IMR-90 (cell line): ENCODE measurements around the gene TNRC6B. TPM values are rescaled to one million over a fixed set of nuclear protein-coding genes. Genes with fewer than 3 reads are reported as not detected.

ENCODE experiments used
- ATAC-seq: fragments of 200-7000 bp; cut with Tn5 transposase; 2 replicates; pipeline ENCODE4 v1.9.1; 2020; ENCODE audit warnings: low read depth, mild to moderate bottlenecking, moderate library complexity
- BruUV-seq: library from RNA; stranded (reverse); fragments of 400-500 nt; replicated peaks from 2 replicates; lab custom pipeline; 2021; lab: Mats Ljungman, UMichigan
- CTCF ChIA-PET: fragments of 300-600 bp; formaldehyde crosslinking; extraction: SDS; loops from one replicate; lab custom pipeline; 2021; ENCODE audit warnings: antibody characterized with exemption; lab: Yijun Ruan, JAX
- POLR2A ChIA-PET: fragments of 300-600 bp; sonication (Branson Sonifier 250); formaldehyde crosslinking; loops from one replicate; lab custom pipeline; 2022; ENCODE audit warnings: antibody characterized with exemption; ENCODE audit not compliant: unreplicated experiment; lab: Charles Lee
- DNase-seq: peaks from one replicate; pipeline ENCODE4 v3.0.0; 2013
- H2AFZ ChIP-seq: replicated peaks from 2 replicates; pipeline ENCODE3; 2013; ENCODE audit warnings: low read length, mild to moderate bottlenecking; ENCODE audit not compliant: poor library complexity
- H2AK5ac ChIP-seq: 2 replicates; pipeline ENCODE4 v1.6.1; 2013; ENCODE audit warnings: low read depth, low read length, inconsistent platforms
- H2AK9ac ChIP-seq: replicated peaks from 2 replicates; pipeline ENCODE3; 2013; ENCODE audit warnings: mild to moderate bottlenecking, low read depth, low read length, moderate library complexity; ENCODE audit not compliant: poor library complexity
- H2BK120ac ChIP-seq: 2 replicates; pipeline ENCODE4 v1.6.1; 2013; ENCODE audit warnings: low read depth, low read length, inconsistent platforms
- H2BK15ac ChIP-seq: 3 replicates; pipeline ENCODE4 v1.6.1; 2013; ENCODE audit warnings: low read depth, low read length, inconsistent platforms
- H2BK20ac ChIP-seq: 2 replicates; pipeline ENCODE4 v1.6.1; 2013; ENCODE audit warnings: low read depth, mild to moderate bottlenecking, inconsistent platforms, low read length, moderate library complexity
- H2BK5ac ChIP-seq: 2 replicates; pipeline ENCODE4 v1.6.1; 2013; ENCODE audit warnings: mild to moderate bottlenecking, low read depth, low read length, inconsistent platforms; ENCODE audit not compliant: poor library complexity, severe bottlenecking
- H3K14ac ChIP-seq: replicated peaks from 2 replicates; pipeline ENCODE4 v1.6.1; 2013; ENCODE audit warnings: low read depth, low read length, inconsistent platforms
- H3K18ac ChIP-seq: 2 replicates; pipeline ENCODE4 v1.6.1; 2013; ENCODE audit warnings: low read depth, low read length, control low read depth
- H3K23ac ChIP-seq: 2 replicates; pipeline ENCODE4 v1.6.1; 2013; ENCODE audit warnings: low read depth, low read length, inconsistent platforms
- H3K27ac ChIP-seq: 2 replicates; pipeline ENCODE4 v1.5.1; 2013; ENCODE audit warnings: mild to moderate bottlenecking, control low read depth, low read length; ENCODE audit not compliant: insufficient read depth
- H3K27me3 ChIP-seq: 2 replicates; pipeline ENCODE4 v1.6.1; 2013; ENCODE audit warnings: low read length; ENCODE audit not compliant: control insufficient read depth, insufficient read depth
- H3K36me3 ChIP-seq: 2 replicates; pipeline ENCODE4 v1.6.1; 2013; ENCODE audit warnings: low read length, mixed read lengths; ENCODE audit not compliant: control insufficient read depth, insufficient read depth
- H3K4ac ChIP-seq: 2 replicates; pipeline ENCODE4 v1.6.1; 2013; ENCODE audit warnings: low read depth, low read length, inconsistent platforms
- H3K4me1 ChIP-seq: 2 replicates; pipeline ENCODE4 v1.6.1; 2013; ENCODE audit warnings: low read length, mixed read lengths; ENCODE audit not compliant: control insufficient read depth, insufficient read depth
- H3K4me2 ChIP-seq: 2 replicates; pipeline ENCODE4 v1.6.1; 2013; ENCODE audit warnings: low read depth, mild to moderate bottlenecking, control low read depth, low read length, moderate library complexity
- H3K4me3 ChIP-seq: 2 replicates; pipeline ENCODE4 v1.5.1; 2013; ENCODE audit warnings: low read depth, mild to moderate bottlenecking, control low read depth, low read length, moderate library complexity; ENCODE audit not compliant: insufficient read depth
- H3K56ac ChIP-seq: 2 replicates; pipeline ENCODE4 v1.6.1; 2013; ENCODE audit warnings: low read length, inconsistent platforms; ENCODE audit not compliant: insufficient read depth; ENCODE audit errors: extremely low read depth
- H3K79me1 ChIP-seq, 2 experiments: 2 replicates each; pipeline ENCODE4 v1.6.1; 2013; ENCODE audit warnings: low read length in 2 of 2, inconsistent platforms in 1 of 2, low read depth in 1 of 2
- H3K9ac ChIP-seq: 2 replicates; pipeline ENCODE4 v1.6.1; 2013; ENCODE audit warnings: low read depth, low read length, control low read depth
- H3K9me1 ChIP-seq: 2 replicates; pipeline ENCODE4 v1.6.1; 2013; ENCODE audit warnings: low read length, inconsistent platforms; ENCODE audit not compliant: insufficient read depth
- H3K9me3 ChIP-seq: 2 replicates; pipeline ENCODE4 v1.6.1; 2013; ENCODE audit warnings: low read length; ENCODE audit not compliant: control insufficient read depth, insufficient read depth
- H4K20me1 ChIP-seq: 2 replicates; pipeline ENCODE4 v1.6.1; 2013; ENCODE audit warnings: low read length, inconsistent platforms; ENCODE audit not compliant: insufficient read depth
- H4K5ac ChIP-seq: 2 replicates; pipeline ENCODE4 v1.6.1; 2013; ENCODE audit warnings: mild to moderate bottlenecking, low read depth, low read length, control low read depth
- H4K8ac ChIP-seq, 2 experiments: 2 replicates each; pipeline ENCODE4 v1.6.1; 2013; ENCODE audit warnings: low read depth in 2 of 2, low read length in 2 of 2, control low read depth in 1 of 2, inconsistent platforms in 1 of 2
- H4K91ac ChIP-seq: 2 replicates; pipeline ENCODE4 v1.6.1; 2013; ENCODE audit warnings: low read depth, low read length, inconsistent platforms; ENCODE audit not compliant: insufficient read depth
- BHLHE40 ChIP-seq: fragments of 150-350 bp; IDR thresholded peaks from 2 replicates; pipeline ENCODE4 v1.6.1; 2016; ENCODE audit warnings: mild to moderate bottlenecking, low read depth, low read length
- CEBPB ChIP-seq: IDR thresholded peaks from 2 replicates; pipeline ENCODE4 v1.6.1; 2012; ENCODE audit warnings: low read depth, low read length, improper control_type of control experiment
- CHD1 ChIP-seq: IDR thresholded peaks from 2 replicates; pipeline ENCODE4 v1.6.1; 2012; ENCODE audit warnings: low read depth, low read length, improper control_type of control experiment
- CTCF ChIP-seq: conservative IDR thresholded peaks from 2 replicates; pipeline ENCODE4 v1.5.1; 2012; ENCODE audit warnings: mild to moderate bottlenecking, low read depth, low read length, improper control_type of control experiment
- ELK1 ChIP-seq: fragments of 150-350 bp; IDR thresholded peaks from 2 replicates; pipeline ENCODE4 v1.6.1; 2016; ENCODE audit warnings: low read depth, mild to moderate bottlenecking, low read length, moderate library complexity, borderline replicate concordance
- FOS ChIP-seq: fragments of 150-350 bp; IDR thresholded peaks from 2 replicates; pipeline ENCODE4 v1.6.1; 2016; ENCODE audit warnings: low read depth, low read length
- MAFK ChIP-seq: IDR thresholded peaks from 2 replicates; pipeline ENCODE4 v1.6.1; 2012; ENCODE audit warnings: low read depth, low read length, improper control_type of control experiment
- MAZ ChIP-seq: IDR thresholded peaks from 2 replicates; pipeline ENCODE4 v1.6.1; 2012; ENCODE audit warnings: low read depth, mild to moderate bottlenecking, low read length, improper control_type of control experiment, moderate library complexity, borderline replicate concordance
- MXI1 ChIP-seq: IDR thresholded peaks from 2 replicates; pipeline ENCODE4 v1.6.1; 2012; ENCODE audit warnings: low read depth, mild to moderate bottlenecking, low read length, moderate library complexity, borderline replicate concordance
- NFE2L2 ChIP-seq: fragments of 150-350 bp; IDR thresholded peaks from 2 replicates; pipeline ENCODE4 v1.6.1; 2016; ENCODE audit warnings: low read depth, mild to moderate bottlenecking, low read length
- POLR2A ChIP-seq: IDR thresholded peaks from 2 replicates; pipeline ENCODE4 v1.6.1; 2012; ENCODE audit warnings: mild to moderate bottlenecking, low read depth, low read length
- RAD21 ChIP-seq: IDR thresholded peaks from 2 replicates; pipeline ENCODE4 v1.6.1; 2012; ENCODE audit warnings: low read length, improper control_type of control experiment
- RCOR1 ChIP-seq: IDR thresholded peaks from 2 replicates; pipeline ENCODE4 v1.6.1; 2012; ENCODE audit warnings: mild to moderate bottlenecking, low read length, improper control_type of control experiment; ENCODE audit not compliant: insufficient replicate concordance
- RFX5 ChIP-seq: IDR thresholded peaks from 2 replicates; pipeline ENCODE4 v1.8.0; 2012; ENCODE audit warnings: low read depth, mild to moderate bottlenecking, low read length, moderate library complexity
- SMC3 ChIP-seq: fragments of 150-350 bp; IDR thresholded peaks from 2 replicates; pipeline ENCODE4 v1.6.1; 2016; ENCODE audit warnings: low read depth, mild to moderate bottlenecking, antibody characterized with exemption, low read length, moderate library complexity
- USF2 ChIP-seq: fragments of 150-350 bp; IDR thresholded peaks from 2 replicates; pipeline ENCODE4 v1.6.1; 2017; ENCODE audit warnings: mild to moderate bottlenecking, antibody characterized with exemption, low read length, low read depth
- WGBS, 2 experiments: methylation state at CpG; one replicate each; pipeline versions ENCODE4 v1.1.5 to v1.1.7; 2013; ENCODE audit warnings: missing lambda C conversion rate in 2 of 2; ENCODE audit not compliant: insufficient read length in 1 of 2; ENCODE audit errors: extremely low coverage in 2 of 2; 5-methylcytosine and 5-hydroxymethylcytosine counted together
- dilution Hi-C: fragments of 300-500 bp; cut with HindIII; formaldehyde crosslinking; loops from one replicate; pipeline ENCODE4 v1.14.3; 2018; ENCODE audit warnings: low sequenced_read_pairs; ENCODE audit not compliant: unreplicated experiment
- in situ Hi-C: fragments of 300-500 bp; cut with MboI; formaldehyde crosslinking; loops from 3 replicates; pipeline ENCODE4 v1.14.3; 2019; ENCODE audit warnings: low sequenced_read_pairs, inconsistent platforms, mixed read lengths
- intact Hi-C: fragments of 100-400 bp; cut with micrococcal nuclease; formaldehyde crosslinking; loops from 2 replicates; pipeline ENCODE4 v1.10.0; 2022
- polyA plus RNA-seq, 3 experiments: library from polyadenylated mRNA; depleted of rRNA; stranded (reverse); fragments of >200 nt; gene quantifications; 2 replicates each; pipeline ENCODE4 v1.2.3, GENCODE V29; 2012; ENCODE audit warnings: low replicate concordance in 1 of 3
- total RNA-seq: library from RNA; depleted of rRNA; stranded (reverse); fragments of >200 nt; gene quantifications from 2 replicates; pipeline ENCODE4 v1.2.3, GENCODE V29; 2012

Gene TNRC6B
- total and polyA plus RNA-seq, 2 of the 4 experiments (the other 2 are of a cell fraction): 3.9 to 17.0 TPM

GRCh38 chr22:40270748-40271373 lies 93.1 kb downstream of the TNRC6B start:
- WGBS, 2 experiments: no CpG with 5 or more reads among the region's 5 CpGs
- BruUV-seq: no TSS peak
- no peak for DNase-seq

More at GRCh38 chr22:40270748-40271373, 93.1 kb downstream of the TNRC6B start:
- Histone ChIP-seq H3K4ac (no peak overlapping the region), H3K9me1 (peaks cover 9% of the 10 kb centered on the region; the same call in 1 of the 2 replicates), H2BK15ac (no peak overlapping the region), H3K56ac (no peak overlapping the region), H3K27me3 (no peaks in the 10 kb centered on the region), H4K5ac (no peak overlapping the region), H3K9ac (no peak overlapping the region), H3K14ac (no peak overlapping the region), H3K18ac (no peak overlapping the region), H3K4me2 (no peak overlapping the region), H4K8ac (no peak overlapping the region), H3K4me3 (no peak overlapping the region), H2BK20ac (no peak overlapping the region), H3K27ac (no peak overlapping the region), H3K79me1 (peaks cover 7 to 24% of the 10 kb centered on the region in 2 experiments; a peak in 3 of 4 replicates), H4K91ac (no peak overlapping the region), H3K23ac (no peak overlapping the region), H2AFZ (no peak overlapping the region), H3K9me3 (no peaks in the 10 kb centered on the region), H3K36me3 (peaks cover 20% of the 10 kb centered on the region), H2AK5ac (no peak overlapping the region), H4K20me1 (no peaks in the 10 kb centered on the region), H3K4me1 (no peaks in the 10 kb centered on the region; the same call in 1 of the 2 replicates), H2BK120ac (no peak overlapping the region), H2AK9ac (no peak overlapping the region), H2BK5ac (no peak overlapping the region)
- TF ChIP-seq CTCF (no peak), NFE2L2 (no peak), CHD1 (no peak), MXI1 (no peak), RCOR1 (no peak), MAFK (no peak), CEBPB (no peak), RFX5 (no peak), BHLHE40 (no peak), FOS (no peak), SMC3 (no peak), MAZ (no peak), POLR2A (no peak), USF2 (no peak), RAD21 (no peak), ELK1 (no peak)
- intact Hi-C loops: no loop called here
- ChIA-PET POLR2A (interaction anchor here (0.5 kb wide), 1 partner anchor 76 kb away, joined by 11 read pairs; no protein-coding TSS in a partner anchor), CTCF (no interaction called here)
- in situ Hi-C loops: no loop called here
- ATAC-seq: no peak
- dilution Hi-C loops: no loop called here
